Measurements from ENCODE around the gene PCGF3.
A peak's percentile ranks its signal among the peaks of the same experiment; 100 is the strongest.
"Not testable (repeated sequence)": the region's sequence is repeated elsewhere in the genome, so short reads cannot be mapped to it uniquely, and the experiment has no call there.

The PCGF3 gene

GRCh38 chr4:705278-706082 lies at the start of gene PCGF3:
PCGF3 (plus strand) TSS chr4:705832; CDS start chr4:733681, 27,849 bp downstream.
- DNase-seq = peak; percentile 100

DNA sequence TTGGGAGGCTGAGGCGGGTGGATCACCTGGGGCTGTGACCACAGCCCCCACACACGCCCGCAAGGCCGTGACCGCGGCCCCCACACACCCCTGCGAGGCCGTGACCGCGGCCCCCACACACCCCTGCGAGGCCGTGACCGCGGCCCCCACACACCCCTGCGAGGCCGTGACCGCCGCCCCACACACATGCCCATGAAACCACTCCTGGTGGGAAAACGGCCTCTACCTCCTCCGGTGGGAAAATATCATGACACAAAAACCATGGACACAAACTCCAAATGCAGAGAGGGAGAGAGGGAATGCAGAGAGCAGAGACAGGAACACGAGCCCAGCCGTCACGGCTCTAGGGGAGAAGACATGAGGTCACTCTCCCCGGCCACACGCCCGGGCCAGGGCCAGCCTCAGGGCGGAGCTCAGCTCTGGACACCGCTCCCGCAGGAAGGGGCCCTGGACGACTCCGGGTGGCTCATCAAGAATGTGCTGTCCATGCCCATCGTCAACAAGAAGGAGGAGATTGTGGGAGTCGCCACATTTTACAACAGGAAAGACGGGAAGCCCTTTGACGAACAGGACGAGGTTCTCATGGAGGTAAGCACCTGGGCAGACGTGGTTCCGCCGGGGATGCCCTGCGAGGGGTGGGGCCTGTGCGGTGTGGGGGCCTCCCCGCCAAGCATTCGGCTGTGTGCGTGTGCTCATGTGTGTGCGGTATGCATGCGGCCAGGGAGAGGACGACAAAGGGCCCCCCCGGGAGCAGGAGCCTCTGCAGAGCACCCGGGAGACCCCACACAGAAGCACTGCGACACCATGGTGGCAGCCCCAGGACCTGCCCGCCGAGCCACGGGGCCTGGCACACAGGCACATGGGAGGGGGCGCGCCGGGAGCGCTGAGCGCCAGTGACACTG lies 48.9 kb upstream of the PCGF3 start:
- no peak for DNase-seq

DNA sequence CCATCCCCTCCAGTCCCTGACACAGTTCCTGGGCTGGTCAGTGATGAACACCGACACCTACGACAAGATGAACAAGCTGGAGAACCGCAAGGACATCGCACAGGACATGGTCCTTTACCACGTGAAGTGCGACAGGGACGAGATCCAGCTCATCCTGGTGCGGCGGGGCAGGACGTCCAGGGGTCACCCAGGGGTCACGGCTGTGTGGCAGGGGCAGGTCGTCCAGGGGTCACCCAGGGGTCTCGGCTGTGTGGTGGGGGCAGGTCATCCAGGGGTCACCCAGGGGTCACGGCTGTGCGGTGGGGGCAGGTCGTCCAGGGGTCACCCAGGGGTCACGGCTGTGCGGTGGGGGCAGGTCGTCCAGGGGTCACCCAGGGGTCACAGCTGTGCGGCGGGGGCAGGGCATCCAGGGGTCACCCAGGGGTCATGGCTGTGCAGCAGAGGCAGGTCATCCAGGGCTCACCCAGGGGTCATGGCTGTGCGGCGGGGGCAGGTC lies 48.2 kb upstream of the PCGF3 start:
- no peak for DNase-seq

- no peak for DNase-seq
Measured at GRCh38 chr4:657834-658667, 47.6 kb upstream of the PCGF3 start.

DNA sequence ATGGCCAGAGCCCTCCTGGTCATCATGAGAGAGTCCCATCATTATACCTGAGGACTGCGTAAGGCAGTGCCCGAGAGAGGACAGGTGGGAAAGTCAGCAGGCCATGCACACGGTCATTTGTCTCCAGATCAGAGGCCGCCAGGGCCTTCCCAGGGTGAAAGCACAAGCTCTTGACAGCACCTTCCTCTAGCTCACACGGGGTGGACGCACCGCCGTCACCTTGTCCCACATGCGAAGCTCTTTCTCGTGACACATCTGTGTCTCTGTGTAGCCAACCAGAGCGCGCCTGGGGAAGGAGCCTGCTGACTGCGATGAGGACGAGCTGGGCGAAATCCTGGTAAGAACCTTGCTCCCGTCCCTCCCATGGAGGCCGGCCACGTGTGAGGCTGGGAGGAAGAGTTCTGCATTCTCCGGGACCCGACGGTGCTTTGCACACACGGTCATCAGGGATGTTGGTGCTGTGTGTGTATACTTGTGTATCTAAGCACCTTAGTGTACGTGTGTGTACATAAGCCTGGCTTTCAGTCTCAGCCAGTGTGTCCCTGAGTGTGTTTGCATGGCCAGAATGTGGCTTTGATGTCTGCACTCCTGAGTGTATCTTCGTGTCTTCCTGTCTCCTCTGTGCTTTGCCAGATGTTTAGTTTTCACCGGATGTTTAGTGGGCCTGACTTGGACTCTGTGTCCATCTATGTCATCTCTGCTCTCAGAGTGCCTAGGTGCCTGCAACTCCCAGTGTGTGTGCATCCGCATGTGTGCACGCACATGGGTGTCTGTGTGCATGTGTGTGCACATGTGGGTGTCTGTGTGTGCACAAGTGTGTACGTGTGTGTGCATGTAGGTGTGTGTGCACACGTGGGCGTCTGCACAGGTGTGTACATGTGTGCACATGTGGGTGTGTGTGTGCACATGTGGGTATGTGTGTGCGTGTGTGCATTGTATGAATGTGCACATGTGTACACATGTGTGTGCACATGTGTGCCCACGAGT lies 46.7 kb upstream of the PCGF3 start:
- no peak for DNase-seq

- DNase-seq = no peak
Measured at GRCh38 chr4:659851-660250, 45.8 kb upstream of the PCGF3 start.

DNA sequence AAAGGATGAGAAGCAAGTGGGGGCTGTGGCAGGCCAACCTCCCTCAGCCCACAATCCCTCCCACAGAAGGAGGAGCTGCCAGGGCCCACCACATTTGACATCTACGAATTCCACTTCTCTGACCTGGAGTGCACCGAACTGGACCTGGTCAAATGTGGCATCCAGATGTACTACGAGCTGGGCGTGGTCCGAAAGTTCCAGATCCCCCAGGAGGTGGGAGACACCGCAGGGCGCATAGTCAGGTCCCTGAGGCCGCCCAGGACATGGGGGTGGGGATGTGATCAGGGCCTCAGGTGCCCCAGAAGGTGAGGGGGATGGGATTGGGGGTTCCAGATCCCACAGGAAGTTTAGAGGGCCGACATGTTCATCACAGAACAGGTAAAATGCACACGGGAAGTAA lies 45.2 kb upstream of the PCGF3 start:
- no peak for DNase-seq

DNA sequence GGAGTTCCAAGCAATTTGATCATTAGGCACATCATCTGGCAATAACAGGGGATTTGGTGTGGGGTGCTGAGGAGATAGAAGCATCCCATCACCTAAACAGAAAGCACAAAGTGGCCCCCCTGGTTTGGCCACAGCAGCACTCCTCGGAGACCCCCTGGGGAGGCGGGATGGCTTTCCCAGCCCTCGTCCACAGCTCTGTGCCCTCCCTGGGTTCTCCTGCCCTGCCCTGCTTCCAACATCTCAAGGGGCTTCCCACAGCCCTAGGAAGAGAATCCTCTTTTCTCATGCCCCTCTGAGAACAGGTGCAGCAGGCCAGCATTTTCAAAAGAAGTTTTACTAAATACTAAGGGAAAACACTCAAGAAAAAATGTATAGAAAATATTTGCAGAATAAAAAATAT lies 44.4 kb upstream of the PCGF3 start:
- no peak for DNase-seq

DNA sequence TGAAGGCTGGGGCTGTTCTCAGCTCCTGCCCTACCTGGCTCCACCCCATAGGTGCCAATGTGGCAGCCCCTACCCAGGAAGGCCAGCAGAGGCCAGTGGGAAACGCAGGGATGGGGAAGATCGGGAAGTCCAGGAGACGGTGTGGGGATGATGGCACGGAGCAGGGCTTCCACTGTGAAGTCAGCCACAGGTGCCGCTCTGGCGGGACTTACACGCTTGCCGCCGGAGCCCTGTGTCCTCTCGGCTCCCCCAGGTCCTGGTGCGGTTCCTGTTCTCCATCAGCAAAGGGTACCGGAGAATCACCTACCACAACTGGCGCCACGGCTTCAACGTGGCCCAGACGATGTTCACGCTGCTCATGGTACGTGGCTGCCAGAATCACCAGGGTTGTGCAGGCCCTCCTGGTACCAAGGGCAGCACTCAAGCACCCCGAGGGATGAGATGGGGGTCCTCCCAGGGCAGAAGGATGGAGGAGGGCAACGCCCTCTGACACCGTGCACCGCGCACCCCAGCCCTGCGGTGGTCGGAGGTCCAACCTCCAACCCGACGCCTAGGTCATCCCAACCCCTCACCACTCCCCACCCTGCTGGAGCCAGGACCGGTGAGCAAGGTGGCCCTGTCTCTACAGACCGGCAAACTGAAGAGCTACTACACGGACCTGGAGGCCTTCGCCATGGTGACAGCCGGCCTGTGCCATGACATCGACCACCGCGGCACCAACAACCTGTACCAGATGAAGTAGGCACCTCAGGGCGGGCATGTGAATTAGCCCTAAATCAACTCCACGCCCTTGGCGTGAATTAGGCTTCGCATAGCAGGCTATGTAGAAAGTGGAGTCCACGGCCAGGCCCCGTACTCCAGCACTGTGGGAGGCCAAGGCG lies 43.5 kb upstream of the PCGF3 start:
- no peak for DNase-seq

- DNase-seq = no peak
Measured at GRCh38 chr4:663046-663437, 42.6 kb upstream of the PCGF3 start.

GRCh38 chr4:663438-664428 lies 41.9 kb upstream of the PCGF3 start:
- peak; percentile 17 for DNase-seq

DNA sequence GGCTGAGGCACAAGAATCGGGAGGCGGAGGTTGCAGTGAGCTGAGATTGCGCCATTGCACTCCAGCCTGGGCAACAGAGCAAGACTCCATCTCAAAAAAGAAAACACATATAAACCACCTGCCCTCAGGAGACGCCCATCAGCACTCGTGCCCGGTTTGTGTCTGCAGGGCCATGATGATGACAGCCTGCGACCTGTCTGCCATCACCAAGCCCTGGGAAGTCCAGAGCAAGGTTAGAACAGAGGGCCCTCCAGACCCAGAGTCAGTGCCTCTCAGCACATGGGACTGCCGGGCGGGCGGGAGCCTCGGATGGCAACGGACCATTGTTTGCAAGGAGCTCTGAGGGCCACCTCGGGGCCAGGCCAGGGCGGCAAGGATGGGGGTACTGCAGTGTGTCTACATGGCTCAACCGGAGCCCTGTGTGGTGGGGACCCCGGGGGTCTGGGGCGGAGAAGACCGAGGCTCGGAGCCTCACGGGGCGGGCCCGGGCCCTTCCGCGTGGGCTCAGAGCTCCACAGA lies 40.9 kb upstream of the PCGF3 start:
- DNase-seq = no peak

DNA sequence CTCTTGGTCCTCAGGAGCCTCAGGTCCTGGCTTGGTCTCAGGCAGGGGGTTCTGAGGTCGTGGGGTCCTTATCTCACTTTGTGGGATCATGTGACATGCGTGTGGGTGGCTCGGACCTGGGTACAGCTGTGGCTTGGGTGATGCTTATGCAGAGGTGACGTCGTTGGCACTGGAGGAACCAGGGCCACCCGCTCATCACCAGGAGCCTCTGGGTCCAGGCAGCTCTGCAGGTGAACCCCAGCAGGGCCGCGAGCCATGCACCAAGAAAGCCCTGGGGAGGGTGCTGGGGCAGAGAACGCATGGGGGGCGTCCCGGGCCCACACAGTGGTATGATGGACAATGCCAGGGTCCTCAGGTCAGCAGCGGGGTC lies 40.3 kb upstream of the PCGF3 start:
- DNase-seq = no peak

DNA sequence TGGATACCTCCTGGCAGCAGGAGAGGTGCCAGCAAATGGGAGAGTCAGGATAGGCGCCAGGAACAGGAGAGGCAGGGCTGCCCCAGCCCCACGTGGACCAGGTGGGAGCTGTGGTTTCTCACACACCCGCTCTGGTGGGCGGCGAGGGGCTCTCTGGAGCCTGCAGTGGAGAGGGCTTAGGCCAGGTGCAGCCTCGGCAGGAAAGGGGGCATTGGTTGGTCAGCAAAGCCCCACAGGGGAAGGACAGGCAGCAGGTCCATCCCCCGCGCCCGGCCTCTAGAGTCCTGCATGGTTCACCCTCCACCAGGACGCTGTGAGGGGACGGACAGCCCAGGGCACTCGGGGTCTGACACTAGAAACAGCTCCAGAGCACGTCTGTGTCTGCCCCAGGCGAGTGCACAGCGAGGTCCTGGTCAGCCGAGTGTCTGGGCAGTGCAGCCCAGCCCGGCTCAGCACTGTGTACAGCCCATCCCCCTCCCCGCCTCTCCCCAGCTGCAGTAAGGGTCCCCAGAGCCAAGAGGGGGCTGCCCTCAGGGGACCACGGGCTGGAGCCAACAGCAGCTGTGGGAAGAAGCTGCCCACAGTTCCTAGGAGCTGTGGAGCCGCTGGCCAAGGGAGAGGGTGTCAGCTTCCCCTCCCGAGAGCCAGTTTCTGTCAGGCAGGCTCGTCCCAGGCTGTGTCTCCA lies 39.7 kb upstream of the PCGF3 start:
- no peak for DNase-seq

GRCh38 chr4:666436-666810 lies 39.2 kb upstream of the PCGF3 start:
- no peak for DNase-seq

GRCh38 chr4:666822-667544 lies 38.6 kb upstream of the PCGF3 start:
- DNase-seq = no peak

GRCh38 chr4:667545-667925 lies 38.1 kb upstream of the PCGF3 start:
- DNase-seq = no peak

DNA sequence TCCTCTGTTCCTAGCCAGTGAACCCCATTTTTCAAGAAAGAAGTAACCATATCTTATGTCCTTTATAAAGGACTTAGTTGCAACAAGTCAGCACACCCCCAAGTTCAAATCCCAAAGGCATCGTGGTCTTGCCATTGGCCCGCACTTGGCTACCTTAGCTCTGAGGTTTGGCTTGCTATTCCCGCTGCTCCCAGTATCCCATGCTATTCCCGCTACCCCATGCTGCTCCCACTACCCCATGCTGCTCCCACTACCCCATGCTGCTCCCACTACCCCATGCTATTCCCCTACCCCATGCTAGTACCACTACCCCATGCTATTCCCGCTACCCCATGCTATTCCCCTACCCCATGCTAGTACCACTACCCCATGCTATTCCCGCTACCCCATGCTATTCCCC lies 37.4 kb upstream of the PCGF3 start:
- DNase-seq = not testable (repeated sequence)

All from suppressor macrophage treated with lipopolysaccharide for 4 hours (primary cell).